A549 treated with DMSO at 1 μM for 4 hours (cell line): Measurements from ENCODE around the gene CCDC167. TPM values are rescaled to one million over a fixed set of nuclear protein-coding genes. Genes with fewer than 3 reads are reported as not detected.

Experiments
- total RNA-seq: library from RNA; stranded (reverse); fragments of 200-300 nt; extraction: Qiagen RNA extraction; gene quantifications from 5 replicates; pipeline ENCODE4 v1.2.3, GENCODE V29; 2022; ENCODE audit warnings: low read depth

Gene CCDC167
- 41.6 to 54.8 TPM (median 44.1 TPM) in 5 replicates for total RNA-seq

GRCh38 chr6:37499433-37500293 lies at the start of gene CCDC167:
CCDC167 (minus strand) TSS chr6:37499893; CDS start chr6:37499863, 30 bp downstream.

Other genes starting within 250 kb of the CCDC167 start
- 6.0 to 7.2 TPM (median 6.2 TPM) in 5 replicates for gene TBC1D22B, start 242.1 kb downstream of the CCDC167 start, total RNA-seq
- 0.66 to 1.0 TPM (median 0.85 TPM) in 5 replicates for gene TMEM217, start 241.7 kb downstream of the CCDC167 start, total RNA-seq
- gene RNF8, start 145.9 kb downstream of the CCDC167 start, total RNA-seq, result 21.0 to 25.9 TPM (median 24.7 TPM) in 5 replicates
- gene CMTR1, start 66.7 kb downstream of the CCDC167 start, total RNA-seq, result 15.7 to 18.1 TPM (median 17.4 TPM) in 5 replicates
- 7.1 to 9.7 TPM (median 8.2 TPM) in 5 replicates for gene MDGA1, start 198.0 kb upstream of the CCDC167 start, total RNA-seq